Progenitor cell of endocrine pancreas (in vitro differentiated cells): ENCODE results near the gene FRMD1. TPM values are rescaled to one million over a fixed set of nuclear protein-coding genes. Genes with fewer than 3 reads are reported as not detected.

Experiments used
- DNase-seq: peaks from one replicate; pipeline ENCODE4 v3.0.0; 2021; ENCODE audit warnings: low spot score; ENCODE audit not compliant: unreplicated experiment
- H3K27ac Mint-ChIP-seq: 2 replicates; pipeline ENCODE4 v1.8.0; 2021; ENCODE audit warnings: mild to moderate bottlenecking, moderate library complexity, mixed read lengths
- H3K27me3 Mint-ChIP-seq: 2 replicates; pipeline ENCODE4 v1.8.0; 2021; ENCODE audit warnings: mixed read lengths
- H3K36me3 Mint-ChIP-seq: 2 replicates; pipeline ENCODE4 v1.8.0; 2022; ENCODE audit warnings: mixed read lengths; ENCODE audit not compliant: insufficient read depth
- H3K4me1 Mint-ChIP-seq: 2 replicates; pipeline ENCODE4 v1.8.0; 2021; ENCODE audit warnings: low read depth, mixed read lengths
- H3K4me3 Mint-ChIP-seq: 2 replicates; pipeline ENCODE4 v1.8.0; 2021; ENCODE audit warnings: low read depth, mild to moderate bottlenecking, moderate library complexity, mixed read lengths
- H3K9me3 Mint-ChIP-seq: 2 replicates; pipeline ENCODE4 v1.8.0; 2021; ENCODE audit warnings: low read depth, mixed read lengths
- total RNA-seq: library from RNA; stranded (reverse); gene quantifications from 2 replicates; pipeline ENCODE4 v1.2.1, GENCODE V29; 2021
- TF ChIP-seq, protein P1 (sequence below): fragments of 200-600 bp; sonication (generic); IDR thresholded peaks from one replicate; pipeline ENCODE4 v1.5.0; 2021; ENCODE audit warnings: antibody characterized with exemption, mild to moderate bottlenecking; ENCODE audit not compliant: unreplicated experiment

The FRMD1 gene
- total RNA-seq, 1 donor from 2014 or later: not detected

GRCh38 chr6:168056892-168057527, 22.0 kb downstream of the FRMD1 start:
- no peak for DNase-seq
- no peaks in the 10 kb centered on the region for H3K27me3 Mint-ChIP-seq
- no peaks in the 10 kb centered on the region for H3K36me3 Mint-ChIP-seq
- no peak overlapping the region for H3K4me3 Mint-ChIP-seq
- H3K4me1 Mint-ChIP-seq: no peaks in the 10 kb centered on the region
- TF ChIP-seq, protein P1, sequence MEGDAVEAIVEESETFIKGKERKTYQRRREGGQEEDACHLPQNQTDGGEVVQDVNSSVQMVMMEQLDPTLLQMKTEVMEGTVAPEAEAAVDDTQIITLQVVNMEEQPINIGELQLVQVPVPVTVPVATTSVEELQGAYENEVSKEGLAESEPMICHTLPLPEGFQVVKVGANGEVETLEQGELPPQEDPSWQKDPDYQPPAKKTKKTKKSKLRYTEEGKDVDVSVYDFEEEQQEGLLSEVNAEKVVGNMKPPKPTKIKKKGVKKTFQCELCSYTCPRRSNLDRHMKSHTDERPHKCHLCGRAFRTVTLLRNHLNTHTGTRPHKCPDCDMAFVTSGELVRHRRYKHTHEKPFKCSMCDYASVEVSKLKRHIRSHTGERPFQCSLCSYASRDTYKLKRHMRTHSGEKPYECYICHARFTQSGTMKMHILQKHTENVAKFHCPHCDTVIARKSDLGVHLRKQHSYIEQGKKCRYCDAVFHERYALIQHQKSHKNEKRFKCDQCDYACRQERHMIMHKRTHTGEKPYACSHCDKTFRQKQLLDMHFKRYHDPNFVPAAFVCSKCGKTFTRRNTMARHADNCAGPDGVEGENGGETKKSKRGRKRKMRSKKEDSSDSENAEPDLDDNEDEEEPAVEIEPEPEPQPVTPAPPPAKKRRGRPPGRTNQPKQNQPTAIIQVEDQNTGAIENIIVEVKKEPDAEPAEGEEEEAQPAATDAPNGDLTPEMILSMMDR: no peak
- no peaks in the 10 kb centered on the region for H3K9me3 Mint-ChIP-seq
- H3K27ac Mint-ChIP-seq: no peak overlapping the region

- no peaks in the 10 kb centered on the region for H3K9me3 Mint-ChIP-seq
- DNase-seq: no peak
- TF ChIP-seq, protein P1: no peak
- no peaks in the 10 kb centered on the region for H3K27me3 Mint-ChIP-seq
- H3K4me1 Mint-ChIP-seq: no peaks in the 10 kb centered on the region
- H3K36me3 Mint-ChIP-seq: no peaks in the 10 kb centered on the region
- H3K27ac Mint-ChIP-seq: no peak overlapping the region
- no peak overlapping the region for H3K4me3 Mint-ChIP-seq
Measured at GRCh38 chr6:168055696-168056489, 23.1 kb downstream of the FRMD1 start.

- H3K27ac Mint-ChIP-seq: no peak overlapping the region
- H3K27me3 Mint-ChIP-seq: no peaks in the 10 kb centered on the region
- H3K36me3 Mint-ChIP-seq: no peaks in the 10 kb centered on the region
- no peaks in the 10 kb centered on the region for H3K9me3 Mint-ChIP-seq
- no peak for DNase-seq
- TF ChIP-seq, protein P1: no peak
- no peaks in the 10 kb centered on the region for H3K4me1 Mint-ChIP-seq
- no peak overlapping the region for H3K4me3 Mint-ChIP-seq
Measured at GRCh38 chr6:168054765-168055560, 24.0 kb downstream of the FRMD1 start.

DNA sequence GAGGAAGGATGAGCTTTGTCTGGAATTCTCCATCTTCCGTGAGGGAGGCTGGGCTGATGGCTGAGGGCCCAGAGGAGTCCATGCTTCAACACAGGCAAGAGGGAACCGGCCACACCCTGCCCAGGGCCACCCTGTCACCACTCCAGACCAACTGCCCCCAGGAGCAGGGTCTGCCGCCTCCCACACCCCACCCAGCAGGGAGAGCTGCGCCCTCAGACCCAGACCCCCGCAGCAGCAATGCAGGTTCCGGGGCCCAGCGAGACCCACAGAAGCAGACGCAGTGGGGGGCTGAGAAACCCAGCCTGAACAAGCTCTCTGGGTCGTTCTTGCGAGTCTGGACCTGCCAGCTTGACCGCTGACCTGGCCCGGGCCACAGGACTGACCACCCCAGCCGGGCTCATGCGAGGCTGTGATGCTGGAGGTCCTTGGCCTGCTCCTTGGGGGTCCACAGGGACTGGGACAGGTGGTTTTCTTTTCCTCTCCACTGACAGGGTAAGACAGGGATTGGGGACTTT, 25.0 kb downstream of the FRMD1 start:
- no peak for DNase-seq
- no peaks in the 10 kb centered on the region for H3K36me3 Mint-ChIP-seq
- no peaks in the 10 kb centered on the region for H3K9me3 Mint-ChIP-seq
- no peak overlapping the region for H3K27ac Mint-ChIP-seq
- TF ChIP-seq, protein P1: no peak
- H3K27me3 Mint-ChIP-seq: no peaks in the 10 kb centered on the region
- no peak overlapping the region for H3K4me3 Mint-ChIP-seq
- H3K4me1 Mint-ChIP-seq: no peaks in the 10 kb centered on the region
